SKM-1 (cell line): Measurements from ENCODE around the gene PAAF1.
A peak's percentile ranks its signal among the peaks of the same experiment; 100 is the strongest.
"Not testable (repeated sequence)": the region's sequence is repeated elsewhere in the genome, so short reads cannot be mapped to it uniquely, and the experiment has no call there.

ENCODE experiments used
- DNase-seq: peaks from one replicate; lab custom pipeline; 2025; ENCODE audit not compliant: unreplicated experiment; lab: John Stamatoyannopoulos, UW

Gene PAAF1

GRCh38 chr11:73880449-73880848, 3.6 kb downstream of the PAAF1 start:
- not testable (repeated sequence) for DNase-seq

DNA sequence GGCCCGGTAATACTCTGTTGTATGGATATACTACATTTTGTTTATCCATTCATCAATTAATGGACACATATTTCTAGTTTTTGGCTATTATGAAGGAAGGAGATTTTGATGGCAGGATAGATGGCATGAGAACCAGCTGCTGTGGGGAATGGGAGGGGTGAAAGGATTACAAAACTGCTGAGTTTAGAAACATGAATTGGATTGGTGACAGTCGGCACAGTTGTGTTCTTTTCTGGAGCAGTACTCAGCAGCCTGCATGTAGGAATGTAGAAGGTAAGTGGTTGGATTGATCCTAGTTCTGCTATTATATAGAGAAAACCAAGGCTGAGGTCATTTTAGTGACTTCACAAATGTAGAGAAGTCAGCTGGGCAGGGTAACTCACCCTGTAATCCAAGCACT, 7.1 kb downstream of the PAAF1 start:
- DNase-seq: no peak

DNA sequence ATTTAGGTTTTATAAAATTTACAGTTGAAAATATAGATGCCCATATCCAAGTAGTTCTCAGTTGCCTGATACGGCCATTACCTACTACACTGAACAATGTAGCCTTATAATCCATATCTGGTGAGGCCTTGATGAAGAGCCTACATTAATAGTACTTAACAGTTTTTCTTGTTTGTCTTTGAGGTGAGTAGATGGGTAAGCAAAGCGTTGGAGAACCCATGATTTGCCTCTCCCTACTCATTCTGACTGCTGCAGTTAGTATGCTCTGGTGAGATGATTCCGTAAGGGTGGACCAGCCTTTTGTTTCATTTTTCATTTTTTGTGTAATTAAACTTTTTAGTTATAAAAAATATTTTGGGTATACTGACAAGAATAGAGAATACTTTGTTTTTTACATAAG, 11.4 kb downstream of the PAAF1 start:
- no peak for DNase-seq

DNA sequence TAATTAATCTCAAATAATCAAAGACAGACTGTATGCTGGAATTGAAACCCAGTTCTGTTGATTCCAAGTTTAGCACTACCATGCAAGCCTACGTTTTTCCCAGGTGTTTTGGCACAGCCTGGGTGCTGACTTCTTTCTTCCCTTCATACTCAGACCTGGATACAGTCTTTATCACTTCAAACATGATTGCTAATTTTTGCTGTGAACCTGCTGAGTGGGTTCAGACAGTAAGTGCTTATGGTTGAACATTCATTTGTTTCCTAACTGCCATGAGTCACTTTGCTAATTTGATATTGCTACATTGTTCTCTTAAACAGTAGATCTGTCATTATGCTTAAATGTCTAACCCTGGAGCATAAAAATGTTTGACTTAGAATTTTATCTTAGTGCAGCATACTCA, 12.2 kb downstream of the PAAF1 start:
- no peak for DNase-seq

DNA sequence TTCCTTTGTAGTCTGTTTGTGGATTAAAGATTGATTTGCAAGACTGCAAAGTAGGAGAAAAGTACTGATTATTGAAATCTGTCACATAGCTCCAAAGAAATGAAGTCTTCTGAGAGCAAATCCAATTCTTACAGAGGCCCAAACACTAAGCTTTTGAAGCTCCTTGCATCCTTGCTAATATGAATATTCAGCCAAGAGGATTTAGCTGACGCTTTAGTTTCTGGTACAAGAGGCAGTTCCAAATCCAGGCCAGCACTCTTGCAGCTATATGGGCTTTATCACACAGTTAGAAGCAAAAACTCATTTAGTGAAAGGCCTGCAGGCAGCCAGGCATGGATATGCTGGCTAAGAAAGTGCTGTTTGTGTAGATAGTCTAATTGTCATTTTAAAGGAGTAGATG, 12.7 kb downstream of the PAAF1 start:
- DNase-seq: no peak

GRCh38 chr11:73893041-73893440, 16.2 kb downstream of the PAAF1 start:
- no peak for DNase-seq

GRCh38 chr11:73894725-73895335, 18.0 kb downstream of the PAAF1 start:
- no peak for DNase-seq

- DNase-seq: no peak
These were observed 25.5 kb downstream of the PAAF1 start for GRCh38 chr11:73902303-73902702.

DNA sequence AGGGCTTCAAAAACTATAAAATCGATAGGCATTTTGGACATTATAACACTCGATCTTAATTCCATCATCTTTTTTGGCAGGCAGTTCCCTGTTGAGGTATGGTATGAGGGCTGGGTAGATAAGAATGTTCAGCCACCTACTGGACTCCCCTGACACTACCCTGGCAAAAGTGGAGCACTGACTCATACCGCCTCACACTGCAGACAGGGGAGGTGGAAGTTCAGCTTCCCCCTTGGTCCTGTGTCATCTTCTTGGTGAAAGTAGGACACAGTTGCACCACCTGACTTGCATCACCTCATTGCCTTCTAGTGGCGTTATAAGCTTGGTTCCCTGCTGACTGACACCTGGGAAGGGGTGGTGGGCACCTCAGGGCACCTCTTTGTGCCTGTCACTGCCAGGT, 30.4 kb downstream of the PAAF1 start:
- DNase-seq: peak; percentile 77

DNA sequence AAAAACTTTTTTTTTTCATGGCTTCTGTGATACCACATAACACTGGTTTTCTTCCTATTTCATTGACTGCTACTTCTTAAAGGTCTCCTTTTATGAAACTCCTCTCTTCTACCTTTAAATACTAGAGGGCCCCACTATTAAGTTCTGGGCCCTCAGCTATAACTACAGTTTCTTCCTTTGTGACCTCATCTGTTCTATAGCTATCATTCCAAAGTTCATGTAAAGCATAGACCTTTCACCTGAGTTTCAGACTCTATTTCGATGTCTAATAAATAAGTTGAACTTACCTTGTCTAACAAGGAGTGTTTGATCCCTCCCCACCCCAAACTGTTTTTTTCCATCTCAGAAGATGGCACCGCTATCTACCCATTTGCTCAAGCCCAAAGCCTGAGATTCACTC, 35.2 kb downstream of the PAAF1 start:
- DNase-seq: no peak

DNA sequence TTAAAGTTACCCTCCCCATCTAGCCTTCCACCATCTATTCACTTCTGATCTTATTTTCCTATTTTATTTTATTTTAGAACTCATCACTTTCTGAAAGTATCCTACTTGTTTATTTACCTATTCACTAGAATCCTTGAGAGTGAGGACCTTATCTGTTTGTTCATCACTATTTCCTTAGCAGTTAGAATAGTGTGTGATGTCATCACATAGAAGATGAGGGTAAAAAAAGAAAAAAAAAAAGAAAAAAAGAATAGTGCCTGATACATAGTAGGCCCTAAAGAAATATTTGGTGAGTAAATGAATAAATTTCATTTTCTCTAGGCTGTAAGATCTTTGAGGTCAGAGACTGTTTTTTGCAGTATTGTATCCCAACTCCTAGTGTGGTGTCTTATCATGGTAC, 36.7 kb downstream of the PAAF1 start:
- no peak for DNase-seq

GRCh38 chr11:73914284-73914683, 37.5 kb downstream of the PAAF1 start:
- no peak for DNase-seq

DNA sequence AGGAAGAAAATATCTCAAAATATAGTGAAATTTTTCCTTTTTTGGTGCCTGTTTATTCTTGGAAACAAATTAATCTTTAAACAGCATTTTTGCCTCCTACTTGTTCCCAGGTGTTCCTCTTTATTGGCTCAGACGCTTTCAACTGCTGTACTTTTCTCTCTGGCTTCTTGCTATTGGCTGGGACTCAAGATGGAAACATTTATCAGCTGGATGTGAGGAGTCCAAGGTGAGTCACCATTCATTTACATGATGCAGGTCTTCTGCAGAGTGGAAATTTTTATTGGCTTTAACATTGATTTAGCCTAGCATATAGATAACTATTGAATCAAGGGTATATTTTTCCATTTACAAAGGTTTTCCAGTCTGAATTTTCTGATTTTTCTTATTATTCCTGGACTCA, 39.6 kb downstream of the PAAF1 start:
- DNase-seq: no peak

GRCh38 chr11:73921180-73921579, 44.4 kb downstream of the PAAF1 start:
- no peak for DNase-seq

DNA sequence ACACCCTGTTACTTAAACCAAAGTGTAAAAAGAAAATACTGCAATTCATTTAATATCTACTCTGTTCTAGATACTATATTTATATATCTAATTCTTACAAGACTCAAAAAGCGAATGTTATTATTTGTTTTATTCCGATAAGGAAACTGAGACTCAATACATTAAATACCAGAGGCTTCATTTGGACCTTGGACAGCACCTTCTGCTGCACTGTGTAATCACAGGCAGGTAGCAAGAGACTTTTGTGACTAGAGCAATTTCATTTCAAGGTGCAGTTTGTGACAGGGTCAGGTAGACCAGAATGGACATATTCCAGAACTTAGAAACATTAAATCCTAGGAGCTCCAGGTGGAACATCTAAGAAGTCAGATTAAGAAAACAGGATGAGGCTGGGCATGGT, 52.6 kb downstream of the PAAF1 start:
- DNase-seq: no peak

GRCh38 chr11:73931039-73931645, 54.3 kb downstream of the PAAF1 start:
- peak; percentile 8 for DNase-seq

GRCh38 chr11:73931951-73932350, 55.2 kb downstream of the PAAF1 start:
- DNase-seq: no peak

DNA sequence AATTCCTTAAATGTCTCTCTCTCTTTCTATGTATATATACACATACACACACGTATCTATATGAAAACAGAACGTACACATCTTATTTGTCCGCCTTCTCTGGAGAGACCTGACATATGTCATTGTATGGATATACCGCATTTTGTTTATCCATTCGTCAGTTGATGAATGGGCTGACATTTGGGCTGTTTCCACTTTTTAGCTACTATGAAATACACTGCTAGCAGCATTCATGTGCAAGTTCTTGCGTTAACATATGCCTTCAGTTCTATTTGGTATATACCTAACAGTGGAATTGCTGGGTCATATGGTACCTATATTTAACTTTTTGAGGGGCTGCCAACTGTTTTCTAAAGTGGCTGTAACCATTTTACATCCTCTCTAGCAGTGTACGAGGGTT, 56.0 kb downstream of the PAAF1 start:
- DNase-seq: no peak

DNA sequence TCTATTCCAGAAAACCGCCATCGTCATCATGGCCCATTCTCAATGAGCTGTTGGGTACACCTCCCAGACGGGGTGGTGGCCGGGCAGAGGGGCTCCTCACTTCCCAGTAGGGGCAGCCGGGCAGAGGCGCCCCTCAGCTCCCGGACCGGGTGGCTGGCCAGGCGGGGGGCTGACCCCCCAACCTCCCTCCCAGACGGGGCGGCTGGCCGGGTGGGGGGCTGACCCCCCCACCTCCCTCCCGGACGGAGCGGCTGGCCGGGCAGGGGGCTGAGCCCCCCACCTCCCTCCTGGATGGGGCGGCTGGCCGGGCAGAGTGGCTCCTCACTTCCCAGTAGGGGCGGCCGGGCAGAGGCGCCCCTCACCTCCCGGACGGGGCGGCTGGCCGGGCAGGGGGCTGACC, 59.2 kb downstream of the PAAF1 start:
- not testable (repeated sequence) for DNase-seq

GRCh38 chr11:73939096-73939495, 62.3 kb downstream of the PAAF1 start:
- DNase-seq: no peak

DNA sequence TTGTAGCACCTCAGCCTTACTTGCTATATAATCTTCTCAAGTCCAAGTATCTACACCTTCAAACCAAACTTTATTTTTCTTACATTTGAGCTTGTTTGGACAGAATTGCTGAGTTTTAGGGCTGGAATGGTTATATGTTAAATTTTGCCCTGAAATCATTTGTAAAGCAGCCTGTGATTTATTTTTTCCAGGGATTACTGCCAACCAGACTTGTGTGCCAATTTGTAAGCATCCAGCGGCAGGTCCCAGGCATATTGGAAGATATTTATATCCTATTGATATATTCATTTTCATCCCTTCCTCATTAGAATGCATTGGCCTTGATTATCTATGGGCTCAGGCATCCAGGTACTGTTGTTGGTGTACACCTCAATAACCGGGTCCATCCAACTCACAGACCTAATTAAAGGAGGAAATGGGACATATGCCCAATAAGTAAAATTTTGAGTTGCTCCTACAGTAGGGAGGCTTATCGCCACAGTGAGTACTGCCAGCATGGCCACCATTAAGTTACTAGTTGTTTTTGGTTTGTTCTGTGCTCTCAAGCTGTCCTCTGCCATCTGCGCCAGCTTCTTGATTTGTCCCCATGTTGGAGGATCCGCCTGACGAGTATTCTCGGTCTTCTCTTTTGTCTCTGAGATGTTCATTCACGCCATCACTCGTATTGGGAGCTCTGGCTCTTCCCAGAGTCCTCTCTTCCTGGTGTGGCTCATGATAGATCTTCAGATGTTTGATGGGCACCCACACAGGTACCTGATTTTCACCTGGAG, 64.2 kb downstream of the PAAF1 start:
- no peak for DNase-seq

DNA sequence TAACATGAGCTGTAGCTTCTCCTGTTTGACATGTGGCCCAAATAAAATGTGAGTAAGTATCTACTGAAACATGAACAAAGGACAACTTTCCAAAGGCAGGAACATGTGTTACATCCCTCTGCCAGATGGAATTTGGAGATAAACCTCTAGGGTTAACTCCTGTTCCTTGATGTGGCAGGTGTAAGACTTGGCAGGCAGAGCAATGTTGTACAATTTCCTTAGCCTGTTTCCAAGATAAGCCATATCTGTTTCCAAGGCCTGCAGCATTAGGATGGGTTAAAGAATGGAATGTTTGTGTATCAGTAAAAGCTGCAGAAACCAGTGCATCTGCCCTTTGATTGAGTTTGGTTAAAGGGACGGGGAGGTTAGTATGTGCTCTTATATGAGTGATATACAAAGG, 65.2 kb downstream of the PAAF1 start:
- DNase-seq: no peak
